GM12878 (cell line): ENCODE data around the gene ZNF670. TPM values are rescaled to one million over a fixed set of nuclear protein-coding genes. Genes with fewer than 3 reads are reported as not detected.

Experiments
- ATAC-seq: fragments of 200-7000 bp; cut with Tn5 transposase; 3 replicates; pipeline ENCODE4 v1.9.1; 2020; ENCODE audit warnings: mild to moderate bottlenecking, moderate library complexity
- BruUV-seq: library from RNA; stranded (reverse); fragments of 400-500 nt; replicated peaks from 2 replicates; lab custom pipeline; 2021; lab: Mats Ljungman, UMichigan
- CTCF ChIA-PET: fragments of 300-600 bp; sonication (Branson Sonifier 250); formaldehyde crosslinking; extraction: SDS; loops from one replicate; lab custom pipeline; 2021; ENCODE audit warnings: inconsistent platforms; lab: Yijun Ruan, JAX
- POLR2A ChIA-PET: fragments of 350-600 bp; formaldehyde crosslinking; extraction: SDS; loops from one replicate; lab custom pipeline; 2021; ENCODE audit warnings: inconsistent platforms; lab: Charles Lee
- RAD21 ChIA-PET: fragments of 300-600 bp; sonication (Branson Sonifier 250); formaldehyde crosslinking; loops from one replicate; lab custom pipeline; 2023; ENCODE audit warnings: antibody characterized with exemption; ENCODE audit not compliant: unreplicated experiment; lab: Charles Lee
- SMC1A ChIA-PET: fragments of 300-600 bp; sonication (Branson Sonifier 250); formaldehyde crosslinking; loops from one replicate; lab custom pipeline; 2023; ENCODE audit not compliant: unreplicated experiment, uncharacterized antibody; lab: Charles Lee
- DNase-seq: peaks from one replicate; pipeline ENCODE4 v3.0.0-alpha.2; 2011; ENCODE audit warnings: low read depth, low spot score
- FAIRE-seq: peaks from 3 replicates; lab custom pipeline; 2011; peaks lifted over from hg19 to GRCh38; lab: Jason Lieb, UNC
- H2AFZ ChIP-seq: 2 replicates; pipeline ENCODE4 v1.6.0; 2011; ENCODE audit warnings: low read depth, low read length, control low read depth; ENCODE audit not compliant: control insufficient read depth
- H3K27ac ChIP-seq: 2 replicates; pipeline ENCODE4 v1.5.1; 2011; ENCODE audit warnings: control low read depth; ENCODE audit not compliant: control insufficient read depth, insufficient read depth
- H3K27me3 ChIP-seq, 2 experiments: replicated peaks in 1 of 2; 2 replicates each; pipeline versions ENCODE4 v1.6.0 to v1.6.1; 2011; ENCODE audit warnings: low read length in 1 of 2; ENCODE audit not compliant: control insufficient read depth in 2 of 2, insufficient read depth in 2 of 2
- H3K36me3 ChIP-seq, 2 experiments: 2 replicates each; pipeline ENCODE4 v1.5.1; 2011; ENCODE audit warnings: low read length in 1 of 2; ENCODE audit not compliant: control insufficient read depth in 2 of 2, insufficient read depth in 2 of 2
- H3K4me1 ChIP-seq: 2 replicates; pipeline ENCODE4 v1.6.1; 2011; ENCODE audit warnings: mild to moderate bottlenecking, low read length, moderate library complexity, mixed read lengths; ENCODE audit not compliant: control insufficient read depth, insufficient read depth
- H3K4me2 ChIP-seq: 2 replicates; pipeline ENCODE4 v1.6.0; 2011; ENCODE audit warnings: control low read depth; ENCODE audit not compliant: control insufficient read depth, insufficient read depth
- H3K4me3 ChIP-seq: fragments of 200-600 bp; sonication (generic); 2 replicates; pipeline ENCODE4 v1.5.1; 2016
- H3K79me2 ChIP-seq: 2 replicates; pipeline ENCODE4 v1.6.0; 2011; ENCODE audit warnings: low read length; ENCODE audit not compliant: control insufficient read depth, insufficient read depth
- H3K9ac ChIP-seq: 2 replicates; pipeline ENCODE4 v1.8.0; 2011; ENCODE audit warnings: low read length, control low read depth, mixed read lengths; ENCODE audit not compliant: control insufficient read depth, insufficient read depth
- H3K9me3 ChIP-seq: replicated peaks from 3 replicates; pipeline ENCODE4 v1.5.1; 2011; ENCODE audit warnings: mild to moderate bottlenecking, low read length; ENCODE audit not compliant: control insufficient read depth, insufficient read depth
- H4K20me1 ChIP-seq: 2 replicates; pipeline ENCODE4 v1.6.0; 2011; ENCODE audit not compliant: control insufficient read depth, insufficient read depth
- BCL11A ChIP-seq: IDR thresholded peaks from 2 replicates; pipeline ENCODE4 v1.6.1; 2011; ENCODE audit warnings: low read depth, low read length
- BHLHE40 ChIP-seq, 2 experiments: fragments of 450-650 bp in 1 of 2; IDR thresholded peaks; 2 replicates each; pipeline ENCODE4 v1.6.1; 2011 to 2017; ENCODE audit warnings: low read depth in 2 of 2, borderline replicate concordance in 1 of 2, improper control_type of control experiment in 1 of 2, low read length in 1 of 2, mild to moderate bottlenecking in 1 of 2
- BRCA1 ChIP-seq: IDR thresholded peaks from 2 replicates; pipeline ENCODE4 v1.6.1; 2011; ENCODE audit warnings: low read depth, low read length, improper control_type of control experiment
- CHD1 ChIP-seq: IDR thresholded peaks from 2 replicates; pipeline ENCODE4 v1.6.1; 2012; ENCODE audit warnings: low read depth, low read length, improper control_type of control experiment
- CHD2 ChIP-seq: IDR thresholded peaks from 2 replicates; pipeline ENCODE4 v1.6.1; 2011; ENCODE audit warnings: low read depth, low read length, improper control_type of control experiment, borderline replicate concordance
- EED ChIP-seq: sonication (generic); IDR thresholded peaks from 2 replicates; pipeline ENCODE4 v1.6.1; 2016; ENCODE audit warnings: antibody characterized with exemption, low read depth
- EZH2 ChIP-seq: IDR thresholded peaks from 2 replicates; pipeline ENCODE4 v1.6.1; 2012; ENCODE audit warnings: low read depth, mild to moderate bottlenecking, control low read depth, inconsistent platforms, low read length, borderline replicate concordance; ENCODE audit not compliant: control insufficient read depth
- FOS ChIP-seq: IDR thresholded peaks from 3 replicates; pipeline ENCODE4 v1.6.1; 2011; ENCODE audit warnings: borderline replicate concordance; ENCODE audit not compliant: insufficient read length; ENCODE audit errors: extremely low read depth
- HCFC1 ChIP-seq: fragments of 150-350 bp; IDR thresholded peaks from 2 replicates; pipeline ENCODE4 v1.6.1; 2014; ENCODE audit warnings: low read length
- IRF4 ChIP-seq: IDR thresholded peaks from 2 replicates; pipeline ENCODE4 v1.6.1; 2011; ENCODE audit warnings: low read depth, low read length
- MXI1 ChIP-seq: fragments of 150-350 bp; IDR thresholded peaks from 2 replicates; pipeline ENCODE4 v1.6.1; 2011; ENCODE audit warnings: low read depth, mild to moderate bottlenecking, inconsistent platforms, low read length, improper control_type of control experiment
- MYC ChIP-seq: IDR thresholded peaks from 2 replicates; pipeline ENCODE4 v1.6.1; 2011; ENCODE audit warnings: mild to moderate bottlenecking, low read length, moderate library complexity, inconsistent platforms; ENCODE audit not compliant: insufficient read depth, insufficient replicate concordance, insufficient read length, severe bottlenecking
- NBN ChIP-seq: fragments of 450-650 bp; IDR thresholded peaks from 2 replicates; pipeline ENCODE4 v1.6.1; 2016
- NFIC ChIP-seq: IDR thresholded peaks from 2 replicates; pipeline ENCODE4 v1.6.1; 2012; ENCODE audit warnings: low read depth, mild to moderate bottlenecking, inconsistent platforms, low read length, moderate library complexity
- NFXL1 ChIP-seq: fragments of 450-650 bp; IDR thresholded peaks from 2 replicates; pipeline ENCODE4 v1.6.1; 2017; ENCODE audit warnings: antibody characterized with exemption, mild to moderate bottlenecking, borderline replicate concordance
- RELA ChIP-seq: fragments of 450-650 bp; IDR thresholded peaks from 2 replicates; pipeline ENCODE4 v1.8.0; 2014; ENCODE audit warnings: borderline replicate concordance; ENCODE audit not compliant: partially characterized antibody
- SP1 ChIP-seq: IDR thresholded peaks from one replicate; pipeline ENCODE4 v1.6.1; 2011; ENCODE audit warnings: low read depth, low read length
- TCF12 ChIP-seq: IDR thresholded peaks from 2 replicates; pipeline ENCODE4 v1.6.1; 2011; ENCODE audit warnings: low read depth, mild to moderate bottlenecking, low read length
- ZZZ3 ChIP-seq: IDR thresholded peaks from 2 replicates; pipeline ENCODE4 v1.6.1; 2011; ENCODE audit warnings: low read depth; ENCODE audit not compliant: control insufficient read depth, insufficient read length
- WGBS: methylation state at CpG from one replicate; pipeline ENCODE4 v1.1.6; 2016; ENCODE audit warnings: low lambda C conversion rate; ENCODE audit not compliant: insufficient replicate concordance, insufficient coverage; ENCODE audit errors: missing lambda C conversion rate; 5-methylcytosine and 5-hydroxymethylcytosine counted together
- in situ Hi-C: fragments of 300-500 bp; cut with MboI; formaldehyde crosslinking; loops from 9 replicates; pipeline ENCODE4 v1.14.3; 2018; ENCODE audit warnings: mixed read lengths
- intact Hi-C: fragments of 100-400 bp; cut with micrococcal nuclease; formaldehyde crosslinking; loops from one replicate; pipeline ENCODE4 v1.14.2; 2022; ENCODE audit not compliant: unreplicated experiment
- polyA plus RNA-seq, 11 experiments: library from polyadenylated mRNA; depleted of rRNA in 4 of 11; unstranded in 6 of 11; stranded (reverse) in 5 of 11; fragments of >200 nt; fragmentation: Nextera tagmentation in 4 of 11; fragmentation: Illumina TruSeq in 1 of 11; extraction: Ambion mirVana in 4 of 11; extraction: Trizol in 1 of 11; gene quantifications; 1 replicate in 1 of 11; 2 replicates in 10 of 11; pipeline versions ENCODE4 v1.2.1 to v1.2.3, GENCODE V29; 2011 to 2016; ENCODE audit warnings: inconsistent platforms in 2 of 11, missing spikeins in 2 of 11, low read depth in 1 of 11
- total RNA-seq, 4 experiments: library from RNA; depleted of rRNA in 3 of 4; stranded (reverse); fragments of >200 nt in 3 of 4; fragmentation: Illumina TruSeq in 1 of 4; extraction: Trizol in 1 of 4; gene quantifications; 2 replicates each; pipeline versions ENCODE4 v1.2.1 to v1.2.3, GENCODE V29; 2013 to 2021
- TF ChIP-seq, protein P1 (sequence below): IDR thresholded peaks from 2 replicates; pipeline ENCODE4 v1.6.1; 2011; ENCODE audit warnings: mild to moderate bottlenecking, low read depth, low read length, moderate library complexity; ENCODE audit not compliant: insufficient replicate concordance

ZNF670 gene
- total and polyA plus RNA-seq, 10 of the 15 experiments (the other 5 are each of a cell fraction or from before 2014, with no cell fraction given): 3.0 to 9.0 (median 5.3) TPM

DNA sequence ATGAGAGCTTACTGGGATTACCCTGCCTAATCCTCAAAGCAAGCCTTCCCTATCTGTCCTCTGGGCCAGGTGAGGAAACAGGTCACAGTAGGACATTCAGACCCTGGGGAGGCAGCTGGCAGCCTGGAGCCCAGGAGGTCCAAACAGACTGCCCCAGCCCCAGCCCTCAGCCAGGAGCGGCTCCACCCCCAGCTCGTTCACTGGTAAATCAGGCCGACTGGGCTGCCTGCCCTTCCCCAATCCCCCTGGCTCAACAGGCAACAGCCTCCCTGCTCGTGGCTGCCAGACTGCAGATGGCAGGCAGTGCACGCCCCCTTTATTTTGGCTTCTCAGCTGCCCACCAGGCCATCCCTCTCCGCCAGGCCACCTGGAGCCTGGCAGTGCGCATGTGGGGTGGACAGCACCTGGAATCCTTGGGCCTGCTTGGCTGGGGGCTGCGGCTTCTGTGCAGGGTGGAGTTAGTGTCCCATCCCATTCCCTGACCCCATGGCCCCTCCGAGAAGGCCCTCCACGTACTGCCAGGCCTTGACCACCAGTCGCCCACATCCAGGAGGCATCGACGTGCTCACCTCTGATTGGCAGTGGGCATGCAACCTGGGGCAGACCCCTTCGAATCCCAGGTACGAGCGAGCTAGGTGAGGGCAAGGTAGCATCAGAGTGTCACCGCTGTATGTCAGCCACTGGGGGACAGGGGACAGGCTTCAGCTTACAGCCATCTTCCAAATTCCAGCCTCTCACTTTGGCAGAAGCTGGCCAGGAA is 11.2 kb upstream of the ZNF670 start:
- ChIA-PET SMC1A (no interaction called here), RAD21 (no interaction called here), POLR2A (no interaction called here), CTCF (no interaction called here)
- TF ChIP-seq HCFC1 (no peak), ZZZ3 (no peak), NBN (no peak), MYC (no peak), TCF12 (no peak), BRCA1 (no peak), EZH2 (no peak), FOS (no peak), IRF4 (no peak)
- no peaks in the 10 kb centered on the region; the same call in 2 of the 3 replicates for H3K9me3 ChIP-seq
- in situ Hi-C loops: no loop called here
- no peak overlapping the region for H3K4me2 ChIP-seq
- FAIRE-seq (no peak), ATAC-seq (no peak), DNase-seq (no peak)
- intact Hi-C loops: no loop called here
- H2AFZ ChIP-seq: no peak overlapping the region
- no peak overlapping the region for H3K9ac ChIP-seq
- no peak overlapping the region for H3K4me3 ChIP-seq
- H3K4me1 ChIP-seq: no peaks in the 10 kb centered on the region
- H4K20me1 ChIP-seq: no peaks in the 10 kb centered on the region
- no peak overlapping the region for H3K27ac ChIP-seq
- 53% methylated on average over 17 of the region's 17 CpGs for WGBS
- no peaks in the 10 kb centered on the region for H3K27me3 ChIP-seq
- no TSS peak for BruUV-seq
- no peaks in the 10 kb centered on the region for H3K79me2 ChIP-seq
- no peaks in the 10 kb centered on the region for H3K36me3 ChIP-seq

DNA sequence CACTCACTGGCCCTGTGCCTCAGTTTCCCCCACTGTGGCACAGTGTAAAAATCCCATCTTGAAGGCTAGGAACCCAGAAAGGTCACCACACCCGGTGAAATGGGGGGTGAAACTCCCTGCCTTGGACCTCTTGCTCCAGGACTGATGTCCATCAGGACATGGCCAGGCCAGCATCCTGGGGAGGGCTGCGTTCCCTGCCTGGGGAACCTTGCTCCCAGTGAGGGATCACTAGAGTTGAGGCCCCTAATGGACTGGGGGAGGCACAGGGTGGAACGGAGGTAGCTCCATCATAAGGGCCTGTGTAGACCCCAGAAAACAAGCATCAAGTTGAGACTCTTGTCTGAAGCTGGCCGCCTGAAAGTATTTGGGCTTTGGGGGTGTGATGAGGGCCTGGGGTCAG is 10.4 kb upstream of the ZNF670 start:
- FAIRE-seq (no peak), ATAC-seq (no peak), DNase-seq (no peak)
- no TSS peak for BruUV-seq
- no peak overlapping the region for H2AFZ ChIP-seq
- intact Hi-C loops: no loop called here
- H4K20me1 ChIP-seq: no peaks in the 10 kb centered on the region
- no peak overlapping the region for H3K4me2 ChIP-seq
- ChIA-PET RAD21 (no interaction called here), CTCF (no interaction called here), POLR2A (no interaction called here), SMC1A (no interaction called here)
- no peaks in the 10 kb centered on the region for H3K27me3 ChIP-seq
- no peaks in the 10 kb centered on the region for H3K36me3 ChIP-seq
- no peak overlapping the region for H3K4me3 ChIP-seq
- in situ Hi-C loops: no loop called here
- 53% methylated on average over 4 of the region's 4 CpGs for WGBS
- no peak overlapping the region for H3K9ac ChIP-seq
- H3K79me2 ChIP-seq: no peaks in the 10 kb centered on the region
- no peaks in the 10 kb centered on the region; the same call in 2 of the 3 replicates for H3K9me3 ChIP-seq
- H3K4me1 ChIP-seq: no peaks in the 10 kb centered on the region
- no peak overlapping the region for H3K27ac ChIP-seq
- TF ChIP-seq NFXL1 (no peak), CHD2 (no peak), BCL11A (no peak), BHLHE40 (IDR thresholded peaks at IDR 0.05; ENCODE audit: borderline replicate concordance in 1 of 2, low read depth in 2 of 2, low read length in 1 of 2) (no peak), FOS (no peak), RELA (no peak), EED (no peak), SP1 (no peak), CHD1 (no peak), NFIC (no peak), MXI1 (no peak)
- TF ChIP-seq, protein P1, sequence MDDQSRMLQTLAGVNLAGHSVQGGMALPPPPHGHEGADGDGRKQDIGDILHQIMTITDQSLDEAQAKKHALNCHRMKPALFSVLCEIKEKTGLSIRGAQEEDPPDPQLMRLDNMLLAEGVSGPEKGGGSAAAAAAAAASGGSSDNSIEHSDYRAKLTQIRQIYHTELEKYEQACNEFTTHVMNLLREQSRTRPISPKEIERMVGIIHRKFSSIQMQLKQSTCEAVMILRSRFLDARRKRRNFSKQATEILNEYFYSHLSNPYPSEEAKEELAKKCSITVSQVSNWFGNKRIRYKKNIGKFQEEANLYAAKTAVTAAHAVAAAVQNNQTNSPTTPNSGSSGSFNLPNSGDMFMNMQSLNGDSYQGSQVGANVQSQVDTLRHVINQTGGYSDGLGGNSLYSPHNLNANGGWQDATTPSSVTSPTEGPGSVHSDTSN: no peak
